ENCODE data around the gene CD6. TPM values are rescaled to one million over a fixed set of nuclear protein-coding genes. Genes with fewer than 3 reads are reported as not detected.
A peak's percentile ranks its signal among the peaks of the same experiment; 100 is the strongest.

The CD6 gene
- total and polyA plus RNA-seq, 2 of the 8 experiments (the other 6 are each of a cell fraction or from before 2014, with no cell fraction given) = 0.03 TPM; not detected in 1

GRCh38 chr11:60925868-60926267 lies 45.6 kb upstream of the CD6 start:
- peaks cover 0 to 3% (median 0%) of the 10 kb centered on the region in 4 experiments; a peak in 1 of 7 replicates for H3K27me3 ChIP-seq (replicated peaks in 1 of 4; ENCODE audit: control insufficient read depth in 3 of 4, extremely low read depth in 1 of 4, insufficient read depth in 3 of 4, low read length in 3 of 4)
- H3K14ac ChIP-seq (ENCODE audit: insufficient read length) = no peak overlapping the region
- peaks cover 8 to 9% of the 10 kb centered on the region in 2 experiments for H4K20me1 ChIP-seq (replicated peaks in 1 of 2; ENCODE audit: control insufficient read depth in 1 of 2, insufficient read depth in 2 of 2, low read length in 2 of 2)
- H4K5ac ChIP-seq (ENCODE audit: insufficient read length, low read depth, low read length) = no peak overlapping the region
- no peak overlapping the region for H4K8ac ChIP-seq (ENCODE audit: extremely low read depth, insufficient read depth, low read length)
- no peaks in the 10 kb centered on the region for H3K79me2 ChIP-seq (ENCODE audit: control insufficient read depth in 1 of 2, insufficient read depth in 2 of 2, low read length in 2 of 2)
- H3K9ac ChIP-seq (replicated peaks in 1 of 4; ENCODE audit: extremely low read depth in 1 of 4, low read depth in 3 of 4, low read length in 3 of 4) = 0 out of 7 replicates have a peak overlapping the region, but pooled peaks of 1 of the 4 experiments have one; percentile 20
- no peak overlapping the region for H2BK20ac ChIP-seq (ENCODE audit: low read length)
- no peak overlapping the region for H2BK5ac ChIP-seq (ENCODE audit: low read depth, low read length)
- DNase-seq (ENCODE audit: low read depth in 1 of 2, low spot score in 2 of 2) = no peak
- ChIA-PET POLR2A (ENCODE audit: partially characterized antibody) (interaction anchor here (1.3 to 5.7 kb wide), 3 partner anchors 12 to 25 kb away, joined by 5 to 26 read pairs (median 6); partner anchors contain the start of gene TMEM109), CTCF (ENCODE audit: partially characterized antibody) (interaction anchor here (1.2 to 1.9 kb wide), 3 partner anchors 9 to 15 kb away, joined by 3 to 7 read pairs (median 4); no protein-coding TSS in a partner anchor)
- H2BK120ac ChIP-seq (replicated peaks; ENCODE audit: low read depth, low read length) = no peak overlapping the region
- H3K4me1 ChIP-seq (replicated peaks in 1 of 4; ENCODE audit: control insufficient read depth in 3 of 4, insufficient read depth in 4 of 4, low read length in 3 of 4) = peaks cover 5 to 14% (median 5%) of the 10 kb centered on the region in 4 experiments; a peak in 6 of 7 replicates
- no peak overlapping the region for H3K18ac ChIP-seq (ENCODE audit: extremely low read depth, low read length)
- H2AFZ ChIP-seq (ENCODE audit: low read length) = no peak overlapping the region
- peak overlapping the region; percentile 70 to 95 (median 77); a peak in 6 of 8 replicates for H3K4me3 ChIP-seq (ENCODE audit: extremely low read depth in 1 of 4, insufficient read depth in 2 of 4, low read depth in 3 of 4, low read length in 4 of 4)
- H4K91ac ChIP-seq (replicated peaks; ENCODE audit: insufficient read length, low read length) = no peak overlapping the region
- WGBS, 2 experiments (ENCODE audit: extremely low coverage in 1 of 2, insufficient coverage in 1 of 2, insufficient read length in 1 of 2, insufficient replicate concordance in 2 of 2, low coverage in 1 of 2, low lambda C conversion rate in 2 of 2, missing lambda C conversion rate in 1 of 2) = 75% methylated on average over 6 of the region's 6 CpGs; no CpG with 5 or more reads in 1 of the 2 experiments
- FAIRE-seq = no peak
- H3K4me2 ChIP-seq (ENCODE audit: insufficient read depth in 1 of 2, low read depth in 2 of 2, low read length in 2 of 2) = peak overlapping the region; percentile 68 to 91
- TF ChIP-seq SP4 (IDR thresholded peaks at IDR 0.05; ENCODE audit: low read length) (no peak), JUND (IDR thresholded peaks at IDR 0.05; ENCODE audit: low read length) (no peak), RAD21 (IDR thresholded peaks at IDR 0.05 in 1 of 2, conservative IDR thresholded peaks at IDR 0.05 in 1 of 2; ENCODE audit: low read depth in 2 of 2, low read length in 2 of 2) (0 out of 4 replicates have a peak, but pooled peaks of 1 of the 2 experiments have one; percentile 1)
- H3K27ac ChIP-seq (ENCODE audit: low read depth, low read length) = no peak overlapping the region
- H3K4ac ChIP-seq (replicated peaks; ENCODE audit: insufficient read length, low read depth, low read length) = no peak overlapping the region
- H3K79me1 ChIP-seq (ENCODE audit: low read depth, low read length) = peaks cover 11% of the 10 kb centered on the region
- no peak overlapping the region for H3K23ac ChIP-seq (ENCODE audit: insufficient read length)
- peaks cover 11% of the 10 kb centered on the region; the same call in 1 of the 2 replicates for H3K23me2 ChIP-seq (ENCODE audit: low read depth, low read length)
- H2AK5ac ChIP-seq (ENCODE audit: low read depth, low read length) = 0 out of 2 replicates have a peak overlapping the region, but pooled peaks have one; percentile 75
- no peaks in the 10 kb centered on the region for H3K9me3 ChIP-seq (ENCODE audit: insufficient read depth in 2 of 2, low read depth in 1 of 2, low read length in 1 of 2)
- H3K36me3 ChIP-seq (ENCODE audit: control insufficient read depth in 2 of 4, insufficient read depth in 4 of 4, low read length in 3 of 4) = peaks cover 10 to 38% (median 17%) of the 10 kb centered on the region in 4 experiments; a peak in 7 of 8 replicates
- 0 out of 2 replicates have a peak overlapping the region, but pooled peaks have one; percentile 39 for H2BK12ac ChIP-seq (ENCODE audit: low read depth, low read length)
- no peak overlapping the region for H2BK15ac ChIP-seq (ENCODE audit: low read length)
- no peak overlapping the region for H3K56ac ChIP-seq (replicated peaks; ENCODE audit: insufficient read length, low read depth, low read length)

All from H1 (cell line).